AG04450 (cell line): Measurements from ENCODE around the gene ZNF346. TPM values are rescaled to one million over a fixed set of nuclear protein-coding genes. Genes with fewer than 3 reads are reported as not detected.
"Not testable (repeated sequence)": the region's sequence is repeated elsewhere in the genome, so short reads cannot be mapped to it uniquely, and the experiment has no call there.

Source experiments
- CTCF ChIA-PET: fragments of 300-600, 350-600 bp; formaldehyde crosslinking; extraction: SDS; loops from one replicate; lab custom pipeline; 2022; ENCODE audit warnings: antibody characterized with exemption, inconsistent platforms; lab: Charles Lee
- POLR2A ChIA-PET: fragments of 350-600 bp; formaldehyde crosslinking; extraction: SDS; loops from one replicate; lab custom pipeline; 2021; ENCODE audit warnings: antibody characterized with exemption, inconsistent platforms; lab: Yijun Ruan, JAX
- DNase-seq: peaks from one replicate; pipeline ENCODE4 v3.0.0-alpha.2; 2011; ENCODE audit warnings: low read depth, low spot score
- H3K27ac ChIP-seq: one replicate; pipeline ENCODE4 v1.5.1; 2012; ENCODE audit warnings: low read depth, low read length, control low read depth
- H3K27me3 ChIP-seq: one replicate; pipeline ENCODE4 v1.6.0; 2012; ENCODE audit warnings: low read length; ENCODE audit not compliant: control insufficient read depth, insufficient read depth
- H3K4me3 ChIP-seq: 2 replicates; pipeline ENCODE4 v1.5.1; 2011; ENCODE audit warnings: mild to moderate bottlenecking, low read depth, low read length, control low read depth
- H3K9me3 ChIP-seq: 2 replicates; pipeline ENCODE4 v1.5.1; 2012; ENCODE audit warnings: low read length; ENCODE audit not compliant: control insufficient read depth, insufficient read depth
- polyA plus RNA-seq: library from polyadenylated mRNA; depleted of rRNA; stranded (reverse); fragments of >200 nt; gene quantifications from 2 replicates; pipeline ENCODE4 v1.2.3, GENCODE V29; 2011
- TF ChIP-seq, protein P1 (sequence below): IDR thresholded peaks from 2 replicates; pipeline ENCODE4 v1.5.1; 2011; ENCODE audit warnings: low read depth, low read length, control low read depth, inconsistent platforms

Gene ZNF346
- polyA plus RNA-seq, 1 experiment: 15.0 TPM

DNA sequence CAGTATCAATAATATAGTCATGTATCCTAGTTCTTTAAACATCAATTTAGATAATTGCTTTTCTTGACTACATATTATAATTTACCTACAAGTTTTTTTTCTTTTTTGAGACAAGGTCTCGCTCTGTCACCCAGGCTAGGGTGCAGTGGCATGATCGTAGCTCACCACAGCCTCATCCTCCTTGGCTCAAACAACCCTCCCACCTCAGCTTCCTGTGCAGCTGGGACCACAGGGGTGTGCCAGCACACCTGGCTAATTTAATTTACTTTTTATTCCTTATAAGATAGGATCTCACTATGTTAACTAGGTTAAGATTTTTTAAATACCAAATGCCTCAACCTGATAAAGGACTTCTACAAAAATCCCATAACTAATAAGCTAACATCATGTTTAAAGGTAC, 37.0 kb upstream of the ZNF346 start:
- ChIA-PET POLR2A (no interaction called here), CTCF (interaction anchor here (0.9 kb wide), 1 partner anchor 12 kb away, joined by 3 read pairs; no protein-coding TSS in a partner anchor)
- no peak for DNase-seq
- Histone ChIP-seq H3K27ac (no peak overlapping the region), H3K4me3 (no peak overlapping the region), H3K9me3 (peaks cover 15% of the 10 kb centered on the region), H3K27me3 (no peaks in the 10 kb centered on the region)
- TF ChIP-seq, protein P1, sequence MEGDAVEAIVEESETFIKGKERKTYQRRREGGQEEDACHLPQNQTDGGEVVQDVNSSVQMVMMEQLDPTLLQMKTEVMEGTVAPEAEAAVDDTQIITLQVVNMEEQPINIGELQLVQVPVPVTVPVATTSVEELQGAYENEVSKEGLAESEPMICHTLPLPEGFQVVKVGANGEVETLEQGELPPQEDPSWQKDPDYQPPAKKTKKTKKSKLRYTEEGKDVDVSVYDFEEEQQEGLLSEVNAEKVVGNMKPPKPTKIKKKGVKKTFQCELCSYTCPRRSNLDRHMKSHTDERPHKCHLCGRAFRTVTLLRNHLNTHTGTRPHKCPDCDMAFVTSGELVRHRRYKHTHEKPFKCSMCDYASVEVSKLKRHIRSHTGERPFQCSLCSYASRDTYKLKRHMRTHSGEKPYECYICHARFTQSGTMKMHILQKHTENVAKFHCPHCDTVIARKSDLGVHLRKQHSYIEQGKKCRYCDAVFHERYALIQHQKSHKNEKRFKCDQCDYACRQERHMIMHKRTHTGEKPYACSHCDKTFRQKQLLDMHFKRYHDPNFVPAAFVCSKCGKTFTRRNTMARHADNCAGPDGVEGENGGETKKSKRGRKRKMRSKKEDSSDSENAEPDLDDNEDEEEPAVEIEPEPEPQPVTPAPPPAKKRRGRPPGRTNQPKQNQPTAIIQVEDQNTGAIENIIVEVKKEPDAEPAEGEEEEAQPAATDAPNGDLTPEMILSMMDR: no peak

DNA sequence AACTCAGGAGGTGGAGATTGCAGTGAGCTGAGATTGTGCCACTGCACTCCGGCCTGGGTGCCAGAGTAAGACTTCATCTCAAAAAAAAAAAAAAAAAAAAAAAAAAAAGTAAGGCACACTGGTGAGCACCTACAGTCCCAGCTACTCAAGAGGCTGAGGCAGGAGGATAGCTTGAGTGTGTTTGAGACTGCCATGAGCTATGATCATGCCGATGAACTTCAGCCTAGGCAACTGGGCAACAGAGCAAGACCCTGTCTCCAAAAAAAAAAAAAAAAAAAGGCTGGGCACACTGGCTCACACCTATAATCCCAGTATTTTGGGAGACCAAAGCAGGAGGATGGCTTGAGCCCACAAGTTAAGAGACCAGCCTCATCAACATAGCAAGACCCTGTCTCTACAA, 36.2 kb upstream of the ZNF346 start:
- TF ChIP-seq, protein P1: no peak
- ChIA-PET CTCF (interaction anchor here (1.4 kb wide), 1 partner anchor 326 kb away, joined by 4 read pairs; no protein-coding TSS in a partner anchor), POLR2A (no interaction called here)
- H3K9me3 ChIP-seq: peaks cover 15% of the 10 kb centered on the region
- no peak overlapping the region for H3K4me3 ChIP-seq
- H3K27me3 ChIP-seq: no peaks in the 10 kb centered on the region
- no peak overlapping the region for H3K27ac ChIP-seq
- DNase-seq: no peak

DNA sequence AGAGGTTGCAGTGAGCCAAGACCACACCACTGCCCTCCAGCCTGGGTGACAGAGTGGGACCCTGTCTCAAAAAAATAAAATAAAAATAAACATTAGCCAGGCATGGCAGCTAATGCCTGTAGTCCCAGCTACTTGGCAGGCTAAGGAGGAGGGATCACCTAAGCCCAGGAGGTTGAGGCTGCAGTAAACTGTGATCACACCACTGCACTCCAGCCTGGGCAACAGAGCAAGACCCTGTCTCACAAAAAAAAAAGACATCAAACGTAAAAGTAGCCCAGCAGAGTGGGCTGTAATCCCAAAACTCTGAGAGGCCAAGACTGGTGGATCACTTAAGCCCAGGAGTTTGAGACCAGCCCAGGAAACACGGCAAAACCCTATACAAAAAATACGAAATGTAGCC, 34.9 kb upstream of the ZNF346 start:
- Histone ChIP-seq H3K9me3 (peaks cover 15% of the 10 kb centered on the region), H3K27me3 (no peaks in the 10 kb centered on the region), H3K4me3 (no peak overlapping the region), H3K27ac (no peak overlapping the region)
- CTCF ChIA-PET: interaction anchor here (1.4 kb wide), 1 partner anchor 327 kb away, joined by 4 read pairs; no protein-coding TSS in a partner anchor
- POLR2A ChIA-PET: no interaction called here
- no peak for DNase-seq
- TF ChIP-seq, protein P1: no peak

DNA sequence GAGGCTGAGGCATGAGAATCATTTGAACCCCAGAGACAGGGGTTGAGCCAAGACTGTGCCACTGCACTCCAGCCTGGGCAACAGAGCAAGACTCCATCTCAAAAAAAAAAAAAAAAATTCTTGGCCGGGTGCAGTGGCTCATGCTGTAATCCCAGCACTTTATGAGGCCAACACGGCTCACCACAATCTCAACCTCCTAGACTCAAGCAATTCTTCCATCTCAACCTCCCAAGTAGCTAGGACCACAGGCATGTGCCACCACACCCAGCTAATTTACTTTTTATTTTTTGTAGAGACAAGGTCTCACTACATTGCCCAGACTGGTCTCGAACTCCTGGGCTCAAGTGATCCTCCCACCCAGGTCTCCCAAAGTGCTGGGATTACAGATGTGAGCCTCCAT, 29.4 kb upstream of the ZNF346 start:
- not testable (repeated sequence) for H3K27me3 ChIP-seq, H3K4me3 ChIP-seq, DNase-seq, H3K27ac ChIP-seq, H3K9me3 ChIP-seq
- ChIA-PET POLR2A (interaction anchor here (0.6 kb wide), 1 partner anchor 12 kb away, joined by 3 read pairs; no protein-coding TSS in a partner anchor), CTCF (interaction anchor here (0.9 to 1.4 kb wide), 2 partner anchors 9 to 333 kb away, joined by 3 to 4 read pairs; no protein-coding TSS in a partner anchor)

DNA sequence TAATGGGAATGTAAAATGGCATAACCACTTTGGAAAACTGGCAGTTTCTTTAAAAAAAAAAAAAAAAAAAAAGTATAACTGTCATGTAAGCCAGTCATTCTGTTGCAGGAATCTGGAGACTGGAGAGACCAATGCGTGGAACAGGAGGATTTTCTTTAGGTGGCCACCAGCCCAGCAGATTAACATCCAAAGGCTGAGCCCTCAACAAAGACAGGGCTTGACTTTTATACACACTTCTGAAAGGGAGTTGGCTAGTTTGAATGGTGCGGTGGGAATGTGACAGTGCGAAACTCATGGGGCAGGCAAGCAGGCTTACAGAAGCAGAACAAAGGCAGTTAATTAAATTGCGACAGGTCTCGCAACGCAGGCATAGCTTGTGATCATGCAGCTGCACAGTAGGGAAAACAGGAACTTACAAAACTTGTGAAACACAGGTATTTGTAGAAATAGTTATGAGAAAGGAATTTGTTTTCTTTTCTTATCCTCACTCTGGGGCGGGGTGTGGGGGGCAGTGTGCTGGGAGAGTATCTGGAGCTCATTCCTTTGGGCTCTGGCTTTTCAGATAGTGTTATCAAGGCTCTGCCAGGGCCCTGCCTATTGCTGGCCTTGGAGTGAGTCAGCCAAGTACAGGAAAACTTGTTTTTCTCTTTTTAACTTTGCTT, 27.9 kb upstream of the ZNF346 start:
- DNase-seq: no peak
- ChIA-PET POLR2A (interaction anchor here (0.6 kb wide), 2 partner anchors 18 to 30 kb away, joined by 4 to 5 read pairs; no protein-coding TSS in a partner anchor), CTCF (no interaction called here)
- no peak overlapping the region for H3K27ac ChIP-seq
- H3K9me3 ChIP-seq: no peaks in the 10 kb centered on the region
- no peaks in the 10 kb centered on the region for H3K27me3 ChIP-seq
- TF ChIP-seq, protein P1: no peak
- no peak overlapping the region for H3K4me3 ChIP-seq
